GM12878 (cell line): ENCODE data around the gene SMTNL2. TPM values are rescaled to one million over a fixed set of nuclear protein-coding genes. Genes with fewer than 3 reads are reported as not detected.

Experiments used
- ATAC-seq: fragments of 200-7000 bp; cut with Tn5 transposase; 3 replicates; pipeline ENCODE4 v1.9.1; 2020; ENCODE audit warnings: mild to moderate bottlenecking, moderate library complexity
- BruUV-seq: library from RNA; stranded (reverse); fragments of 400-500 nt; replicated peaks from 2 replicates; lab custom pipeline; 2021; lab: Mats Ljungman, UMichigan
- CTCF ChIA-PET: fragments of 300-600 bp; sonication (Branson Sonifier 250); formaldehyde crosslinking; extraction: SDS; loops from one replicate; lab custom pipeline; 2021; ENCODE audit warnings: inconsistent platforms; lab: Yijun Ruan, JAX
- POLR2A ChIA-PET: fragments of 350-600 bp; formaldehyde crosslinking; extraction: SDS; loops from one replicate; lab custom pipeline; 2021; ENCODE audit warnings: inconsistent platforms; lab: Charles Lee
- RAD21 ChIA-PET: fragments of 300-600 bp; sonication (Branson Sonifier 250); formaldehyde crosslinking; loops from one replicate; lab custom pipeline; 2023; ENCODE audit warnings: antibody characterized with exemption; ENCODE audit not compliant: unreplicated experiment; lab: Charles Lee
- SMC1A ChIA-PET: fragments of 300-600 bp; sonication (Branson Sonifier 250); formaldehyde crosslinking; loops from one replicate; lab custom pipeline; 2023; ENCODE audit not compliant: unreplicated experiment, uncharacterized antibody; lab: Charles Lee
- DNase-seq: peaks from one replicate; pipeline ENCODE4 v3.0.0-alpha.2; 2011; ENCODE audit warnings: low read depth, low spot score
- FAIRE-seq: peaks from 3 replicates; lab custom pipeline; 2011; peaks lifted over from hg19 to GRCh38; lab: Jason Lieb, UNC
- H2AFZ ChIP-seq: 2 replicates; pipeline ENCODE4 v1.6.0; 2011; ENCODE audit warnings: low read depth, low read length, control low read depth; ENCODE audit not compliant: control insufficient read depth
- H3K27ac ChIP-seq: 2 replicates; pipeline ENCODE4 v1.5.1; 2011; ENCODE audit warnings: control low read depth; ENCODE audit not compliant: control insufficient read depth, insufficient read depth
- H3K27me3 ChIP-seq, 2 experiments: replicated peaks in 1 of 2; 2 replicates each; pipeline versions ENCODE4 v1.6.0 to v1.6.1; 2011; ENCODE audit warnings: low read length in 1 of 2; ENCODE audit not compliant: control insufficient read depth in 2 of 2, insufficient read depth in 2 of 2
- H3K36me3 ChIP-seq, 2 experiments: 2 replicates each; pipeline ENCODE4 v1.5.1; 2011; ENCODE audit warnings: low read length in 1 of 2; ENCODE audit not compliant: control insufficient read depth in 2 of 2, insufficient read depth in 2 of 2
- H3K4me1 ChIP-seq: 2 replicates; pipeline ENCODE4 v1.6.1; 2011; ENCODE audit warnings: mild to moderate bottlenecking, low read length, moderate library complexity, mixed read lengths; ENCODE audit not compliant: control insufficient read depth, insufficient read depth
- H3K4me2 ChIP-seq: 2 replicates; pipeline ENCODE4 v1.6.0; 2011; ENCODE audit warnings: control low read depth; ENCODE audit not compliant: control insufficient read depth, insufficient read depth
- H3K4me3 ChIP-seq: fragments of 200-600 bp; sonication (generic); 2 replicates; pipeline ENCODE4 v1.5.1; 2016
- H3K79me2 ChIP-seq: 2 replicates; pipeline ENCODE4 v1.6.0; 2011; ENCODE audit warnings: low read length; ENCODE audit not compliant: control insufficient read depth, insufficient read depth
- H3K9ac ChIP-seq: 2 replicates; pipeline ENCODE4 v1.8.0; 2011; ENCODE audit warnings: low read length, control low read depth, mixed read lengths; ENCODE audit not compliant: control insufficient read depth, insufficient read depth
- H3K9me3 ChIP-seq: replicated peaks from 3 replicates; pipeline ENCODE4 v1.5.1; 2011; ENCODE audit warnings: mild to moderate bottlenecking, low read length; ENCODE audit not compliant: control insufficient read depth, insufficient read depth
- H4K20me1 ChIP-seq: 2 replicates; pipeline ENCODE4 v1.6.0; 2011; ENCODE audit not compliant: control insufficient read depth, insufficient read depth
- ATF7 ChIP-seq: fragments of 450-650 bp; IDR thresholded peaks from 2 replicates; pipeline ENCODE4 v1.6.1; 2016; ENCODE audit warnings: low read depth, mild to moderate bottlenecking
- HDGF ChIP-seq: fragments of 450-650 bp; IDR thresholded peaks from 2 replicates; pipeline ENCODE4 v1.6.1; 2016; ENCODE audit warnings: antibody characterized with exemption
- MEF2B ChIP-seq: fragments of 450-650 bp; IDR thresholded peaks from 2 replicates; pipeline ENCODE4 v1.6.1; 2018; ENCODE audit warnings: mild to moderate bottlenecking, moderate library complexity; ENCODE audit not compliant: partially characterized antibody, poor library complexity, severe bottlenecking
- NR2C2 ChIP-seq: IDR thresholded peaks from 2 replicates; pipeline ENCODE4 v1.6.1; 2011; ENCODE audit warnings: borderline replicate concordance, low read depth; ENCODE audit not compliant: control insufficient read depth, insufficient read length
- SMC3 ChIP-seq: IDR thresholded peaks from 2 replicates; pipeline ENCODE4 v1.6.1; 2011; ENCODE audit warnings: low read length, improper control_type of control experiment, borderline replicate concordance
- SREBF2 ChIP-seq: IDR thresholded peaks from 2 replicates; pipeline ENCODE4 v1.6.1; 2012; ENCODE audit warnings: mild to moderate bottlenecking, low read length
- STAT1 ChIP-seq: fragments of 450-650 bp; conservative IDR thresholded peaks from 2 replicates; pipeline ENCODE4 v1.6.1; 2014; ENCODE audit warnings: antibody characterized with exemption, mild to moderate bottlenecking
- ZNF207 ChIP-seq: fragments of 450-650 bp; IDR thresholded peaks from 2 replicates; pipeline ENCODE4 v1.6.1; 2014; ENCODE audit warnings: antibody characterized with exemption, mild to moderate bottlenecking, borderline replicate concordance
- ZNF384 ChIP-seq: IDR thresholded peaks from 2 replicates; pipeline ENCODE4 v1.6.1; 2012; ENCODE audit warnings: low read depth, mild to moderate bottlenecking, low read length, improper control_type of control experiment, borderline replicate concordance
- WGBS: methylation state at CpG from one replicate; pipeline ENCODE4 v1.1.6; 2016; ENCODE audit warnings: low lambda C conversion rate; ENCODE audit not compliant: insufficient replicate concordance, insufficient coverage; ENCODE audit errors: missing lambda C conversion rate; 5-methylcytosine and 5-hydroxymethylcytosine counted together
- in situ Hi-C: fragments of 300-500 bp; cut with MboI; formaldehyde crosslinking; loops from 9 replicates; pipeline ENCODE4 v1.14.3; 2018; ENCODE audit warnings: mixed read lengths
- intact Hi-C: fragments of 100-400 bp; cut with micrococcal nuclease; formaldehyde crosslinking; loops from one replicate; pipeline ENCODE4 v1.14.2; 2022; ENCODE audit not compliant: unreplicated experiment
- polyA plus RNA-seq, 11 experiments: library from polyadenylated mRNA; depleted of rRNA in 4 of 11; unstranded in 6 of 11; stranded (reverse) in 5 of 11; fragments of >200 nt; fragmentation: Nextera tagmentation in 4 of 11; fragmentation: Illumina TruSeq in 1 of 11; extraction: Ambion mirVana in 4 of 11; extraction: Trizol in 1 of 11; gene quantifications; 1 replicate in 1 of 11; 2 replicates in 10 of 11; pipeline versions ENCODE4 v1.2.1 to v1.2.3, GENCODE V29; 2011 to 2016; ENCODE audit warnings: inconsistent platforms in 2 of 11, missing spikeins in 2 of 11, low read depth in 1 of 11
- total RNA-seq, 4 experiments: library from RNA; depleted of rRNA in 3 of 4; stranded (reverse); fragments of >200 nt in 3 of 4; fragmentation: Illumina TruSeq in 1 of 4; extraction: Trizol in 1 of 4; gene quantifications; 2 replicates each; pipeline versions ENCODE4 v1.2.1 to v1.2.3, GENCODE V29; 2013 to 2021
- TF ChIP-seq, protein P1 (sequence below): IDR thresholded peaks from 2 replicates; pipeline ENCODE4 v1.6.1; 2012; ENCODE audit warnings: improper control_type of control experiment, low read depth, low read length; ENCODE audit not compliant: insufficient replicate concordance
- TF ChIP-seq, protein P2 (sequence below): fragments of 450-650 bp; IDR thresholded peaks from 2 replicates; pipeline ENCODE4 v1.6.1; 2017; ENCODE audit warnings: mild to moderate bottlenecking, moderate library complexity

SMTNL2 gene
- total and polyA plus RNA-seq, 10 of the 15 experiments (the other 5 are each of a cell fraction or from before 2014, with no cell fraction given): not detected

DNA sequence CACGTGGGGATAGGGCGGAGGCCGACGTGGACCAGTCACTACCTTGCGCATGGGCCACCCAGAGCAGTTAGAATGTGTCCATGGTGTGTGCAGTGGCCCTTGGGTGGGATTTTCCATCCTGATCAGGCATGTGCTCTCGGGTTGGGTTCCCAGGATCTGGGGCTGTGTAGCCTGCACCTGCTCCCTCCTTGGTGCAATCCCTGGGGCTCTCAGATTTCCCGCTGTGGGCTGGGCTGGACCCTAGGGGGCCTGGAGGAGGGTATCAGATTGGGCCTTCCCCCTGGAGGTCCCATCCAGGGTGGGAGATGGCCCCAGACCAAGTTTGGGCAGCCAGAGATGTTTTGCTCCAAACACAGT is 1.3 kb downstream of the SMTNL2 start (continued):
- no peak for TF ChIP-seq SMC3

DNA sequence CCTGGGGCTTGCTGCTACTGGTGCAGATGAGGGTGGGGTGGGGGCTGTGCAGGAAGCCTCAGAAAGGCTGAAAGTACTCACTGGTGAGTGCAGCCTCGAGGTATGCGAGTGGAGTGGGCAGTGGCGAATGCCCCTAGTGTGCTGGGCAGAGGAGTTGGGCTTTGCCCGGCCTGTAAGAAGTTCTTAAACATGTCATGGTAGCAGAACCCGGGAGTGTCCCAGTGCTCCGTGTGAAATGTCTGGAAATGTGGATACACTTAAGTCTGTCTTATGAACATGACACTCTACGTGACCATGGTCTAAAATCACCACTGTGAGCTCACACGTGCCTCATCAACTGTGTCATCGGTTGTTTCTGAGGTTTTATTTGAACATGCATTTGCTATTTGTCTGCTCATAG is 1.7 kb downstream of the SMTNL2 start:
- ATAC-seq: no peak
- BruUV-seq: no TSS peak
- Histone ChIP-seq H3K79me2 (no peaks in the 10 kb centered on the region), H3K36me3 (no peaks in the 10 kb centered on the region), H3K9me3 (no peaks in the 10 kb centered on the region; the same call in 2 of the 3 replicates), H3K27ac (no peak overlapping the region), H2AFZ (no peak overlapping the region), H3K27me3 (peaks cover 8 to 13% of the 10 kb centered on the region in 2 experiments), H3K9ac (no peak overlapping the region), H3K4me2 (no peak overlapping the region), H3K4me3 (no peak overlapping the region), H3K4me1 (no peaks in the 10 kb centered on the region), H4K20me1 (no peaks in the 10 kb centered on the region; the same call in none of the 2 replicates)
- 50% methylated on average over 9 of the region's 9 CpGs for WGBS
- no peak for DNase-seq
- in situ Hi-C loops (no loop called here), intact Hi-C loops (no loop called here)
- ChIA-PET CTCF (interaction anchor here (1.1 kb wide), 1 partner anchor 19 kb away, joined by 5 read pairs; no protein-coding TSS in a partner anchor), RAD21 (no interaction called here), SMC1A (no interaction called here), POLR2A (no interaction called here)
- no peak for FAIRE-seq
- TF ChIP-seq HDGF (no peak), STAT1 (no peak), NR2C2 (no peak), ATF7 (no peak), SREBF2 (no peak), ZNF207 (no peak), ZNF384 (no peak), MEF2B (no peak)
- TF ChIP-seq, protein P1, sequence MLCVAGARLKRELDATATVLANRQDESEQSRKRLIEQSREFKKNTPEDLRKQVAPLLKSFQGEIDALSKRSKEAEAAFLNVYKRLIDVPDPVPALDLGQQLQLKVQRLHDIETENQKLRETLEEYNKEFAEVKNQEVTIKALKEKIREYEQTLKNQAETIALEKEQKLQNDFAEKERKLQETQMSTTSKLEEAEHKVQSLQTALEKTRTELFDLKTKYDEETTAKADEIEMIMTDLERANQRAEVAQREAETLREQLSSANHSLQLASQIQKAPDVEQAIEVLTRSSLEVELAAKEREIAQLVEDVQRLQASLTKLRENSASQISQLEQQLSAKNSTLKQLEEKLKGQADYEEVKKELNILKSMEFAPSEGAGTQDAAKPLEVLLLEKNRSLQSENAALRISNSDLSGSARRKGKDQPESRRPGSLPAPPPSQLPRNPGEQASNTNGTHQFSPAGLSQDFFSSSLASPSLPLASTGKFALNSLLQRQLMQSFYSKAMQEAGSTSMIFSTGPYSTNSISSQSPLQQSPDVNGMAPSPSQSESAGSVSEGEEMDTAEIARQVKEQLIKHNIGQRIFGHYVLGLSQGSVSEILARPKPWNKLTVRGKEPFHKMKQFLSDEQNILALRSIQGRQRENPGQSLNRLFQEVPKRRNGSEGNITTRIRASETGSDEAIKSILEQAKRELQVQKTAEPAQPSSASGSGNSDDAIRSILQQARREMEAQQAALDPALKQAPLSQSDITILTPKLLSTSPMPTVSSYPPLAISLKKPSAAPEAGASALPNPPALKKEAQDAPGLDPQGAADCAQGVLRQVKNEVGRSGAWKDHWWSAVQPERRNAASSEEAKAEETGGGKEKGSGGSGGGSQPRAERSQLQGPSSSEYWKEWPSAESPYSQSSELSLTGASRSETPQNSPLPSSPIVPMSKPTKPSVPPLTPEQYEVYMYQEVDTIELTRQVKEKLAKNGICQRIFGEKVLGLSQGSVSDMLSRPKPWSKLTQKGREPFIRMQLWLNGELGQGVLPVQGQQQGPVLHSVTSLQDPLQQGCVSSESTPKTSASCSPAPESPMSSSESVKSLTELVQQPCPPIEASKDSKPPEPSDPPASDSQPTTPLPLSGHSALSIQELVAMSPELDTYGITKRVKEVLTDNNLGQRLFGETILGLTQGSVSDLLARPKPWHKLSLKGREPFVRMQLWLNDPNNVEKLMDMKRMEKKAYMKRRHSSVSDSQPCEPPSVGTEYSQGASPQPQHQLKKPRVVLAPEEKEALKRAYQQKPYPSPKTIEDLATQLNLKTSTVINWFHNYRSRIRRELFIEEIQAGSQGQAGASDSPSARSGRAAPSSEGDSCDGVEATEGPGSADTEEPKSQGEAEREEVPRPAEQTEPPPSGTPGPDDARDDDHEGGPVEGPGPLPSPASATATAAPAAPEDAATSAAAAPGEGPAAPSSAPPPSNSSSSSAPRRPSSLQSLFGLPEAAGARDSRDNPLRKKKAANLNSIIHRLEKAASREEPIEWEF: no peak
- TF ChIP-seq, protein P2, sequence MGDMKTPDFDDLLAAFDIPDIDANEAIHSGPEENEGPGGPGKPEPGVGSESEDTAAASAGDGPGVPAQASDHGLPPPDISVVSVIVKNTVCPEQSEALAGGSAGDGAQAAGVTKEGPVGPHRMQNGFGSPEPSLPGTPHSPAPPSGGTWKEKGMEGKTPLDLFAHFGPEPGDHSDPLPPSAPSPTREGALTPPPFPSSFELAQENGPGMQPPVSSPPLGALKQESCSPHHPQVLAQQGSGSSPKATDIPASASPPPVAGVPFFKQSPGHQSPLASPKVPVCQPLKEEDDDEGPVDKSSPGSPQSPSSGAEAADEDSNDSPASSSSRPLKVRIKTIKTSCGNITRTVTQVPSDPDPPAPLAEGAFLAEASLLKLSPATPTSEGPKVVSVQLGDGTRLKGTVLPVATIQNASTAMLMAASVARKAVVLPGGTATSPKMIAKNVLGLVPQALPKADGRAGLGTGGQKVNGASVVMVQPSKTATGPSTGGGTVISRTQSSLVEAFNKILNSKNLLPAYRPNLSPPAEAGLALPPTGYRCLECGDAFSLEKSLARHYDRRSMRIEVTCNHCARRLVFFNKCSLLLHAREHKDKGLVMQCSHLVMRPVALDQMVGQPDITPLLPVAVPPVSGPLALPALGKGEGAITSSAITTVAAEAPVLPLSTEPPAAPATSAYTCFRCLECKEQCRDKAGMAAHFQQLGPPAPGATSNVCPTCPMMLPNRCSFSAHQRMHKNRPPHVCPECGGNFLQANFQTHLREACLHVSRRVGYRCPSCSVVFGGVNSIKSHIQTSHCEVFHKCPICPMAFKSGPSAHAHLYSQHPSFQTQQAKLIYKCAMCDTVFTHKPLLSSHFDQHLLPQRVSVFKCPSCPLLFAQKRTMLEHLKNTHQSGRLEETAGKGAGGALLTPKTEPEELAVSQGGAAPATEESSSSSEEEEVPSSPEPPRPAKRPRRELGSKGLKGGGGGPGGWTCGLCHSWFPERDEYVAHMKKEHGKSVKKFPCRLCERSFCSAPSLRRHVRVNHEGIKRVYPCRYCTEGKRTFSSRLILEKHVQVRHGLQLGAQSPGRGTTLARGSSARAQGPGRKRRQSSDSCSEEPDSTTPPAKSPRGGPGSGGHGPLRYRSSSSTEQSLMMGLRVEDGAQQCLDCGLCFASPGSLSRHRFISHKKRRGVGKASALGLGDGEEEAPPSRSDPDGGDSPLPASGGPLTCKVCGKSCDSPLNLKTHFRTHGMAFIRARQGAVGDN: no peak
